Activated CD4-positive, alpha-beta T cell treated with anti-CD3 and anti-CD28 coated beads, Interleukin-2, amount 50 U/mL, for 24 hours (primary cell): Measurements from ENCODE around the gene EVC.
"Not testable (repeated sequence)": the region's sequence is repeated elsewhere in the genome, so short reads cannot be mapped to it uniquely, and the experiment has no call there.

Experiments
- DNase-seq, 2 donors: peaks; one replicate each; pipeline ENCODE4 v3.0.0-alpha.2; 2020; ENCODE audit warnings: low read depth in 1 of 2, low spot score in 1 of 2

EVC gene

GRCh38 chr4:5707778-5708448 lies 3.1 kb upstream of the EVC start:
- no peak for DNase-seq

- no peak for DNase-seq
Measured at GRCh38 chr4:5708449-5709206, 2.4 kb upstream of the EVC start, which contains the start of gene EVC2. Gene EVC2, minus strand, starts transcription at chr4:5708559. Its CDS starts 46 bp downstream, at chr4:5708513.

DNA sequence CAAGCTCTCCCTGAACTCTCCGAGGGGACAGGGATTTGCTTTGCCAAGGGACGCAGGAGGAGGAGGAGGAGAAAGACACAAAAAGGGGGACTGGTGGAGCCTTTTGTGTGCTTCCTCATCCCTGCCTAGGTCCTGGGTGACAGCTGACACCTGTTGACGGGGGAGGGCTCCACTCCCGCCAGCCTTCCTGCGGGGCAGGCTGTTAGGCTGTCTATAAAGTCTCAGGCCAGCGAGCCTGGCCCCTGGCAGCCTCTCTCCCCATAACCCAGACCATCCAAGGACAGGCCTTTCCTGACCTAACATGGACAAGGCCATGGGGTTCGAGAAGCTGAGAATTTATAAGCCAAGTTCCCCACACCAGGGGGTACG lies 1.8 kb upstream of the EVC start:
- no peak for DNase-seq

DNA sequence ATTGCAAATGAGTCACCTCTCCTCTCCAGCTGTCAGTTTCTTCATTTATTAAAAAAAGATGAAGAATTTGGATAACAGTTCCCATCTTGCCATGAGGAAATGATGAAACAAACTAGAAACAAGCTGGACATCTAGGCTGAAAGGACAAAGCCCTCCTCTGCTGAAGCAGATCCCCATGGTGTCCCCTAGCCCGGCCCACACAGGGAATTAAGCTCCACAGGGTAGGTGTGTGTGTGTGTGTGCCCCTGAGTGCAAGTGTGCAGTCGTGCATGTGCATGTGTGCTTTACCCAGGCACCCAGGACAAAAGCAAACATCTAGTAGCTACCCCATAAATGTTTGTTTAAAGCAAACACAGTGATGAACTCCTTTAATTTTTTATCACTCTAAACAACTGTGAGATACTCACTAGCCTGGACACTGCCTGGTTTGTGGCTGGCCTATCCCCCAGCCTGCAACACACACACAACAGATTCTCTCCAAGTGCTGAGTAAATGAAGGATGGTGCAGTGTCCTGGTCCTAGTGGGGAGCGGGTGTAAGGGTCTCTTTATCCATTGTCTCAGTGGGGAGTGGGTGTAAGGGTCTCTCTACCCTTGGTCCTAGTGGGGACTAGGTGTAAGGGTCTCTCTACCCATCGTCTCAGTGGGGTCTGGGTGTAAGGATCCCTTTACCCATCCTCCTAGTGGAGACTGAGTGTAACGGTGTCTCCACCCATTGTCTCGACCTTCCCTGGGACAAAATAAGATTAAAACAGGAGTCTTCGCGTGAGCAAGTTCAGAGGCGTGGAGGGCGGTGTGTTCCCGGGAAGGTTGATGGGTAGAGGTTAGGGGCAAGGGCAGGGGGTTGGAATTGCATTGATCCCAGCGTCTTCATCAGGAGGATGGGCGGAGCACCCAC lies 688 bp upstream of the EVC start:
- DNase-seq, result no peak

- DNase-seq, result no peak
Measured at GRCh38 chr4:5711479-5712184, 631 bp downstream of the EVC start.

GRCh38 chr4:5712517-5712916 lies 1.5 kb downstream of the EVC start:
- DNase-seq, result no peak

DNA sequence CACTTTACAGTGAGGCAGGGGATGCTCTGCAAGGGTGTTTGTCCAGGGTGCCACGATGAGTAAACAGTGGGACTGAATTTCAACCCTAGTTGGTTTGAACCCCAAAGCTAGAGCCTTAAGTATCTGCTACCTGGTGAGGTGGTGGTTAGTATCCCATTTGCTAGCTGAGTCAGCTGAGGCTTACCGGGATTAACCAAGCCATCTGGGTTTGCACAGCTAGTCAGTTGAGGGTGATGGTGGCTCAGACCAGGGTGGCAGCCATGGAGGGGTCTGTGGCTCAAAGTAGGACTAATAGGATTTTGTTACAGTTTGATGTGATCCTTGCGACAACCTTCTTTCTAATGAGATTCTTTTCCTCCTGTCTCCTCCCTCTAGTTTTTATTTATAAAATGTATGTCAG lies 1.9 kb downstream of the EVC start:
- no peak for DNase-seq

- no peak for DNase-seq
Measured at GRCh38 chr4:5713861-5714260, 2.9 kb downstream of the EVC start.

- no peak for DNase-seq
Measured at GRCh38 chr4:5715357-5715756, 4.4 kb downstream of the EVC start.

DNA sequence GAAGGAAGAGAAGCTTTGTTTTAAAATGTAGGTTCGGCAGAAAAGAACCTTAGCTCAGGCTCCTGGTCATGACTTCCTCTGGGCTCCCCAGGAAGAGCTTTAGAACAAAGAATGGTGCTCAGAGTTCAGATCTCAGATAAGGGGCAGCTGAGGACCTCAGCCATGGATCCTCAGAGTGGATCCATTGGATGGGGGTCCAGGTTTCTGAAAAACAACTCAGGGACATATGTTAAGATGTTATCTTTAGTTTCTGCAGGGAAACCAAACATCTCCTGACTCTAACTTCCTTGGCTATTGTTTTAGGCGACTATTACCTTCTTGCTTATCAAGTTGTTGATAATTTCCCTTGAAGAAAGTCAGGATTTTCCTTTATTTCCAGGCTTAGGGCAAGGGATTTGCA lies 5.4 kb downstream of the EVC start:
- DNase-seq, result no peak

GRCh38 chr4:5717449-5718158 lies 6.6 kb downstream of the EVC start:
- no peak for DNase-seq

DNA sequence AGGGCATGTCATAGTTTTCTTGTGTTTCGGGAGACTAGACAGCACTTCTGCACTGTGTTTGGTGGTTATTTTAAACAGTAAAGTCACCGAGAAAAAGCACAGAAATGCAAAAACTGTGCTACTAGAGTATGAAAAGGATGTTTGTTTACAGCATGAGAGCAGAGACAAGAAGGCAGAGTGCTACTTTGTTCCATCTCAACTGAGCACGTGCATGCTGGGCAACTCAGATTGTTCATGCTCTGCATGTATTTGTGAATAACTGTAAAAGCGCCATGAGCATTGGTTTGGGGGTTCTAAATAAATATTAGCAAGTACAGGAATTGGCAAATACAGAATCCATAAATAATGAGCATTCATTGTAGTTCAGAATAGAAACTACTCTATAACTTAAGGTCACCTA lies 7.4 kb downstream of the EVC start:
- no peak for DNase-seq

DNA sequence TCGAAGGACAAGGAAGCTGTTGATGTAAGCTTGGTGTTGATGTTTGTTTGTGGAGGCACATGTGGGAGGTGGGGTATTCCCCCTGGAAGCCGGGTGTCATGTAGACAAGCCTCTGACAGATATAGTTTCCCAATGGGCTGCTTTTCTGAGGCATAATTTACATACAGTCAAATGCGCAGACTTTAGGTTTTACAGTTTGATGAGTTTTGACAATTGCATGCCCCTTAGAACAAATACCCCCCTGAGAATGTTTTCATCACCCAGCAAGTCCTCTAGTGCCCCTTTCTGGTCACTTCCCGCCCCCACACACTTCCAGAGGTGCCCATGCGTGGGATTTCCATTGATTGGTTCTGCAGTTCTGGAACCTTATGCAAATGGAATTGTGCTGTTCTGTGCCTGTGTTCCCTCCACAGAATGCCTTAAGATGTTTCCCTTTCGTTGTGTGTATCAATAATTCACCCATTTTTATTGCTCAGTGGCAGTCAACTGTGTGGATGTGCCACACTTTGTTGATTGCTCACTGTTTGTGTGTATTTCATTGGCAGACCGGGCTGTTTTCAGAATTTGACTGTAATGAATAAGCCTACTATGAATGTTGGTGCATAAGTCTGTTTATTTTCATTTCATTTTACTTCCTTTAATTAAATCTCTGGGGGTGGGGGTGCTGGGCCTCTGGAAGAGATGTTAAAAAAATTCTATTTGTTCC lies 8.5 kb downstream of the EVC start:
- no peak for DNase-seq

DNA sequence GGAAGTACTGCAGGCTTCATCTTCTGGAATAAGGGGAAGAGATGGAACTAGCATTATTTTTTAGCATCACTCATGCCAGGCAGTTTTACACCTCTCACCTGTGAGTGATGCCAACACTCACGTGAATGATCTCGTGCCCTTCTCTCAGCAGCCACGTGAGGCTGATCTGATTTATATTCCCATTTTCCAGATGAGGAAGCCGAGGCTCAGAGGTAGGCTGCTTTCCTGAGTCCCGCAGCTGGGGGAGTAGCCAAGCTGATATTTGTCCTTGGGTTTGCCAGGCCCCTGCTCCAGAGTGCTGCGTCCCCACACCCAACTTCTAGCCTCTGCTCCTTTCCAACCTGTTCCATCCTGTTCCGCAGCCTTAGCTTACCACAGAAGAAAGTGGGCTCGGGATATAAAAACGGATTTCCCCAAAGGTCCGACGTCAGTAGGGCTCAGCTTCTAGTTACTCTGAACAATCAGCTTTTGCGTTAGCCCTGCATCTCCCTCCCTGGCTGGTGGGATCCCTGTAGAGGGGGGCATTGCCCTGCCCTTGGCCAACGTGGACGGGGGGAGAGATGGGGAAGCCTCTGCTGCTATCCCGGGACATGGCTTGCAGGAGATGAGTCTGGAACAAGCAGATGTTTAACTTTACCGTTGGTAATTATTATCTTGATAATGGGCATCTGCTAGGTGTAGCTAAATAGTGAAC lies 9.3 kb downstream of the EVC start:
- DNase-seq, result no peak

DNA sequence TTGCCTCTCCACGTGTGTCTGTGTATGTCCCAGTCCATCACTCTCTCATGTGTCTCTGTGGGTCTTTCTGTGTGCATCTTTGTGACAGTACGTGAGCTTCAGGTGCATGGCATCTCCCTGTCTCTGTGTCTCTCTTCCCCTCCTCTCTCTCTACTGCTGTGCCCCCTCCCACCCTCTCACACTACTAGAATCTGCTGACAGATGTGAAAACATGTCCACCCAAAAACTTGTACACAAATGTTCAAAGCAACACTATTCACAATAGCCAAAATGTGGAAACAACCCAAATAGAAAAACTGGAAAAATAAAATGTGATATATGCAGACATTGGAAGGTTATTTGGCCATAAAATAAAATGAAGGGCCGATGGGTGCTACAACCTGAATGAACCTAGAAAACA lies 10.0 kb downstream of the EVC start:
- DNase-seq, result no peak

DNA sequence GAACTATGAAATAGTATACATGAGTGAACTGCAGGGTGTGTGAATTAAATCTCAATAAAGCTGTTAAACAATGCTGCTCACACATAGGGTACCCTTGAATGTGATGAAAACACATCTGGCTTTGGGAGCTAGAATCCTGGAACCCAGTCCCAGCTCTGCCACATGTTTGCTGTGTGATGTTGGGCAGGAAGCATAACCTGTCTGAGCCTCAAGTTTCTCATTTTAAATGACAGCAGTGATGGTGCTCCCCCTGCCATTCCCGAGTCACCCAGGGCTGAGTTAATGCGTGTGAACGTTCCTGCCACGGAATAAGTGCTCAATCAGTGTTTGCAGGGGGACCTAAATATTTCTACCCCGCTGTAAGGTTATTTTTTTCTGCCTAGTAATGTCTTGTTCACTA lies 10.9 kb downstream of the EVC start:
- DNase-seq, result no peak

GRCh38 chr4:5722328-5722727 lies 11.3 kb downstream of the EVC start:
- no peak for DNase-seq

- no peak for DNase-seq
Measured at GRCh38 chr4:5724377-5724776, 13.4 kb downstream of the EVC start.

DNA sequence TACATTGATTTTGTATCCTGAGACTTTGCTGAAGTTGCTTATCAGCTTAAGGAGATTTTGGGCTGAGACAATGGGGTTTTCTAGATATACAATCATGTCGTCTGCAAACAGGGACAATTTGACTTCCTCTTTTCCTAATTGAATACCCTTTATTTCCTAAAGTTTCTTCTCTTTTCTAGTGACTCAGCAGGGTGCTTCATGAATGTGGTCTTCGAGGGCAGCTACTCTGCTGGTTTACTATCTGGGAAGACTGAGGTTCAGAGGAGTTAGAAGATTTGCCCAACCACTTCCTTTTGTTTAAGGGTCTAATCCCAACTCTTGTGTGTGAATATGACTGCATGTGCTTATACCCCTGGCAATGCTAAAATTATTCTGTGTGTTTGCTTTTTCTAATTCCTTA lies 17.4 kb downstream of the EVC start:
- not testable (repeated sequence) for DNase-seq
